H9 (cell line): ENCODE data around the gene NT5C3A. TPM values are rescaled to one million over a fixed set of nuclear protein-coding genes. Genes with fewer than 3 reads are reported as not detected.

Source experiments
- DNase-seq: peaks from one replicate; pipeline ENCODE4 v3.0.0-alpha.2; 2017
- H2AFZ ChIP-seq: one replicate; pipeline ENCODE4 v1.6.1; 2013; ENCODE audit warnings: mild to moderate bottlenecking, low read length, control low read depth, moderate library complexity
- H2AK5ac ChIP-seq: 2 replicates; pipeline ENCODE4 v1.6.1; 2013; ENCODE audit warnings: low read length, control low read depth, mixed read lengths; ENCODE audit not compliant: insufficient read length
- H2BK120ac ChIP-seq: one replicate; pipeline ENCODE4 v1.6.1; 2013; ENCODE audit warnings: low read depth, mild to moderate bottlenecking, low read length, control low read depth, inconsistent platforms; ENCODE audit not compliant: poor library complexity, severe bottlenecking
- H2BK12ac ChIP-seq: 2 replicates; pipeline ENCODE4 v1.6.1; 2013; ENCODE audit warnings: low read length, control low read depth, mixed read lengths, low read depth; ENCODE audit not compliant: insufficient read length
- H2BK15ac ChIP-seq: 2 replicates; pipeline ENCODE4 v1.6.1; 2013; ENCODE audit warnings: low read depth, low read length, control low read depth
- H2BK20ac ChIP-seq: one replicate; pipeline ENCODE4 v1.6.1; 2013; ENCODE audit warnings: low read depth, mild to moderate bottlenecking, low read length, control low read depth, inconsistent platforms; ENCODE audit not compliant: poor library complexity, severe bottlenecking
- H2BK5ac ChIP-seq: 2 replicates; pipeline ENCODE4 v1.6.1; 2013; ENCODE audit warnings: low read length, control low read depth, mixed read lengths; ENCODE audit not compliant: insufficient read length
- H3K14ac ChIP-seq: 2 replicates; pipeline ENCODE4 v1.6.1; 2013; ENCODE audit warnings: low read length, control low read depth; ENCODE audit not compliant: insufficient read depth
- H3K18ac ChIP-seq: 2 replicates; pipeline ENCODE4 v1.6.1; 2013; ENCODE audit warnings: low read depth, mild to moderate bottlenecking, mixed read lengths, low read length, control low read depth; ENCODE audit not compliant: insufficient read length
- H3K23ac ChIP-seq: 2 replicates; pipeline ENCODE4 v1.6.1; 2013; ENCODE audit warnings: low read length, control low read depth, mixed read lengths, low read depth; ENCODE audit not compliant: insufficient read length
- H3K23me2 ChIP-seq: 2 replicates; pipeline ENCODE4 v1.6.1; 2013; ENCODE audit warnings: low read depth, mild to moderate bottlenecking, mixed read lengths, low read length, control low read depth; ENCODE audit not compliant: insufficient read length, poor library complexity, severe bottlenecking
- H3K27ac ChIP-seq: 2 replicates; pipeline ENCODE4 v1.5.1; 2013; ENCODE audit warnings: low read length, control low read depth, mixed read lengths, low read depth; ENCODE audit not compliant: insufficient read length
- H3K27me3 ChIP-seq: 2 replicates; pipeline ENCODE4 v1.6.1; 2013; ENCODE audit warnings: low read length, control low read depth, inconsistent platforms; ENCODE audit not compliant: insufficient read depth
- H3K4ac ChIP-seq: 2 replicates; pipeline ENCODE4 v1.6.1; 2013; ENCODE audit warnings: low read depth, mild to moderate bottlenecking, control low read depth, inconsistent platforms, low read length, moderate library complexity
- H3K4me1 ChIP-seq: 2 replicates; pipeline ENCODE4 v1.6.1; 2013; ENCODE audit warnings: low read length, control low read depth, inconsistent platforms; ENCODE audit not compliant: insufficient read depth
- H3K4me2 ChIP-seq: 2 replicates; pipeline ENCODE4 v1.6.1; 2013; ENCODE audit warnings: low read length, control low read depth, mixed read lengths; ENCODE audit not compliant: insufficient read length, insufficient read depth
- H3K56ac ChIP-seq: 2 replicates; pipeline ENCODE4 v1.6.1; 2013; ENCODE audit warnings: low read depth, mild to moderate bottlenecking, mixed read lengths, low read length, control low read depth; ENCODE audit not compliant: insufficient read length
- H3K79me1 ChIP-seq: 2 replicates; pipeline ENCODE4 v1.6.1; 2013; ENCODE audit warnings: low read depth, mild to moderate bottlenecking, moderate library complexity, low read length, control low read depth, inconsistent platforms; ENCODE audit not compliant: insufficient read depth, poor library complexity, severe bottlenecking
- H3K79me2 ChIP-seq: 2 replicates; pipeline ENCODE4 v1.6.1; 2013; ENCODE audit warnings: low read length, control low read depth, inconsistent platforms; ENCODE audit not compliant: insufficient read depth
- H3K9ac ChIP-seq: 2 replicates; pipeline ENCODE4 v1.6.1; 2013; ENCODE audit warnings: low read length, control low read depth, mixed read lengths; ENCODE audit not compliant: insufficient read length; ENCODE audit errors: extremely low read depth
- H3K9me3 ChIP-seq: one replicate; pipeline ENCODE4 v1.6.1; 2013; ENCODE audit warnings: low read depth, low read length, inconsistent platforms; ENCODE audit not compliant: control insufficient read depth
- H3T11ph ChIP-seq: one replicate; pipeline ENCODE4 v1.6.1; 2013; ENCODE audit warnings: mild to moderate bottlenecking, low read length, control low read depth, inconsistent platforms
- H4K20me1 ChIP-seq: one replicate; pipeline ENCODE4 v1.6.1; 2013; ENCODE audit not compliant: control insufficient read depth, insufficient read length, insufficient read depth
- H4K5ac ChIP-seq: 2 replicates; pipeline ENCODE4 v1.6.1; 2013; ENCODE audit warnings: low read depth, mild to moderate bottlenecking, mixed read lengths, low read length, control low read depth; ENCODE audit not compliant: insufficient read length
- H4K8ac ChIP-seq: replicated peaks from 2 replicates; pipeline ENCODE4 v1.6.1; 2013; ENCODE audit warnings: low read length, control low read depth, mixed read lengths, low read depth; ENCODE audit not compliant: insufficient read length
- H4K91ac ChIP-seq: 2 replicates; pipeline ENCODE4 v1.6.1; 2013; ENCODE audit warnings: low read depth, mild to moderate bottlenecking, moderate library complexity, mixed read lengths, low read length, control low read depth; ENCODE audit not compliant: insufficient read length
- H3K27ac Mint-ChIP-seq, 3 experiments: 2 replicates in 2 of 3; 3 replicates in 1 of 3; pipeline ENCODE4 v1.8.0; 2020 to 2021; ENCODE audit warnings: mixed read lengths in 3 of 3, mild to moderate bottlenecking in 1 of 3, moderate library complexity in 1 of 3
- H3K27me3 Mint-ChIP-seq: 2 replicates; pipeline ENCODE4 v1.8.0; 2021; ENCODE audit warnings: low read depth, mild to moderate bottlenecking, moderate library complexity, mixed read lengths
- H3K36me3 Mint-ChIP-seq, 3 experiments: 2 replicates in 2 of 3; 3 replicates in 1 of 3; pipeline ENCODE4 v1.8.0; 2020 to 2021; ENCODE audit warnings: low read depth in 3 of 3, mixed read lengths in 3 of 3; ENCODE audit not compliant: insufficient read depth in 1 of 3
- H3K4me1 Mint-ChIP-seq, 2 experiments: 2 replicates each; pipeline ENCODE4 v1.8.0; 2020; ENCODE audit warnings: mixed read lengths in 2 of 2
- H3K4me3 Mint-ChIP-seq, 2 experiments: 2 replicates in 1 of 2; 3 replicates in 1 of 2; pipeline ENCODE4 v1.8.0; 2020 to 2021; ENCODE audit warnings: mild to moderate bottlenecking in 2 of 2, mixed read lengths in 2 of 2, moderate library complexity in 1 of 2
- H3K9me3 Mint-ChIP-seq, 2 experiments: 2 replicates in 1 of 2; 3 replicates in 1 of 2; pipeline ENCODE4 v1.8.0; 2020; ENCODE audit warnings: mild to moderate bottlenecking in 2 of 2, mixed read lengths in 2 of 2, moderate library complexity in 1 of 2
- CTCF ChIP-seq: fragments of 200-600 bp; sonication (generic); conservative IDR thresholded peaks from 3 replicates; pipeline ENCODE4 v1.8.0; 2021; ENCODE audit warnings: antibody characterized with exemption, mild to moderate bottlenecking
- WGBS: extraction: QIAGEN DNeasy Blood & Tissue Kit; methylation state at CpG from one replicate; pipeline ENCODE4 v1.1.7; 2013; ENCODE audit warnings: missing lambda C conversion rate, low lambda C conversion rate, mixed read lengths; ENCODE audit not compliant: insufficient read length; ENCODE audit errors: extremely low coverage; 5-methylcytosine and 5-hydroxymethylcytosine counted together
- total RNA-seq: library from RNA; stranded (reverse); gene quantifications from 2 replicates; pipeline ENCODE4 v1.2.1, GENCODE V29; 2021

NT5C3A gene
- total RNA-seq, 1 experiment from 2014 or later: 22.1 TPM

DNA sequence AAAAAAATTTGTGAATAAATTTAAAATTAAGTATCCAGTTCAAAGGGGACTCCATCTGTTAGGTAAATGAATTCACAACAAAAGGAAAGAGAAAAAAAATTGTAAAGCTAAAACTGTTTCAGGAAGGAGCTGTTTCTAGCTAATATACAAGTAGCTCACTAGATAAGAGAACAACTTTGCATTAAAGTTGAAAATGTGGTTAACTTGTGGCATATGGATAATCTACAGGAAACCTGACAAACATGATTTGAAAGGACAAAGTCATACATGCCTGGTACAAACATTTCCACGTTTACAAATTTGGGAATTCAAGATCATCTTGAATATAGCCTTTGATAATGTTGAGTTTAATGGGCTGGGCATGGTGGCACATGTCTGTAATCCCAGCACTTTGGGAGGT lies 8.9 kb downstream of the NT5C3A start:
- no peaks in the 10 kb centered on the region for H4K20me1 ChIP-seq
- no peak overlapping the region for H3K9ac ChIP-seq
- Mint-ChIP-seq H3K4me1 (no peaks in the 10 kb centered on the region), H3K4me3 (no peak overlapping the region), H3K9me3 (no peaks in the 10 kb centered on the region), H3K36me3 (peaks cover 0 to 5% (median 0%) of the 10 kb centered on the region in 3 experiments; a peak in 3 of 7 replicates), H3K27ac (peak overlapping the region in 1 of 3 experiments; percentile 68; a peak in 1 of 7 replicates), H3K27me3 (no peaks in the 10 kb centered on the region)
- H3T11ph ChIP-seq: no peak overlapping the region
- H2BK20ac ChIP-seq: no peak overlapping the region
- H4K91ac ChIP-seq: no peak overlapping the region
- no peak overlapping the region for H4K5ac ChIP-seq
- no peak overlapping the region for H2BK5ac ChIP-seq
- no peak for TF ChIP-seq CTCF
- H2BK120ac ChIP-seq: no peak overlapping the region
- no peak overlapping the region for H2AFZ ChIP-seq
- H3K4me2 ChIP-seq: no peak overlapping the region
- no peak overlapping the region for H3K56ac ChIP-seq
- H4K8ac ChIP-seq: no peak overlapping the region
- peaks cover 11% of the 10 kb centered on the region; the same call in 1 of the 2 replicates for H3K79me2 ChIP-seq
- DNase-seq: no peak
- H2AK5ac ChIP-seq: no peak overlapping the region
- no peak overlapping the region for H3K23ac ChIP-seq
- WGBS: no CpG with 5 or more reads among the region's 1 CpG
- H3K14ac ChIP-seq: no peak overlapping the region
- no peaks in the 10 kb centered on the region for H3K23me2 ChIP-seq
- no peak overlapping the region for H3K18ac ChIP-seq
- H3K27ac ChIP-seq: no peak overlapping the region
- H3K4ac ChIP-seq: no peak overlapping the region
- no peaks in the 10 kb centered on the region for H3K4me1 ChIP-seq
- no peaks in the 10 kb centered on the region for H3K27me3 ChIP-seq
- no peaks in the 10 kb centered on the region for H3K9me3 ChIP-seq
- H3K79me1 ChIP-seq: no peaks in the 10 kb centered on the region
- H2BK15ac ChIP-seq: no peak overlapping the region
- H2BK12ac ChIP-seq: no peak overlapping the region
